Measurements from ENCODE around the gene ATP5IF1.

GRCh38 chr1:28278763-28279162 lies 42.8 kb downstream of the ATP5IF1 start:
- TF ChIP-seq USF2 (IDR thresholded peaks at IDR 0.05; ENCODE audit: borderline replicate concordance, low read depth, low read length) (no peak), MAX (IDR thresholded peaks at IDR 0.05; ENCODE audit: low read depth) (no peak), CHD2 (IDR thresholded peaks at IDR 0.05; ENCODE audit: low read length, partially characterized antibody) (no peak), CTCF (IDR thresholded peaks at IDR 0.05) (no peak), EZH2phosphoT487 (IDR thresholded peaks at IDR 0.05; ENCODE audit: borderline replicate concordance, low read depth) (no peak), USF1 (IDR thresholded peaks at IDR 0.05; ENCODE audit: borderline replicate concordance, low read depth) (no peak), RAD21 (IDR thresholded peaks at IDR 0.05; ENCODE audit: low read length) (no peak)

All from SK-N-SH (cell line).